Liver (tissue), 9 donors: ENCODE data around the gene MRTFB. TPM values are rescaled to one million over a fixed set of nuclear protein-coding genes. Genes with fewer than 3 reads are reported as not detected.

Source experiments
- DNase-seq: peaks from one replicate; pipeline ENCODE4 v3.0.0-alpha.2; 2017; ENCODE audit warnings: low spot score
- H3K27ac ChIP-seq, 2 donors: one replicate each; pipeline ENCODE4 v1.7.0; 2013; ENCODE audit warnings: inconsistent platforms in 2 of 2, low read length in 2 of 2, control low read depth in 1 of 2, low read depth in 1 of 2, mild to moderate bottlenecking in 1 of 2
- H3K27me3 ChIP-seq, 4 donors: one replicate each; pipeline versions ENCODE4 v1.6.1 to v1.7.0; 2013; ENCODE audit warnings: low read length in 3 of 4, inconsistent platforms in 1 of 4, mild to moderate bottlenecking in 1 of 4, moderate library complexity in 1 of 4; ENCODE audit not compliant: control insufficient read depth in 4 of 4, insufficient read depth in 4 of 4
- H3K36me3 ChIP-seq, 4 donors: one replicate each; pipeline versions ENCODE4 v1.6.1 to v1.7.0; 2013; ENCODE audit warnings: low read length in 3 of 4, mild to moderate bottlenecking in 3 of 4, low read depth in 1 of 4, moderate library complexity in 1 of 4; ENCODE audit not compliant: control insufficient read depth in 4 of 4, insufficient read depth in 3 of 4
- H3K4me1 ChIP-seq, 4 donors: one replicate each; pipeline versions ENCODE4 v1.6.1 to v1.7.0; 2013; ENCODE audit warnings: low read length in 3 of 4, mild to moderate bottlenecking in 3 of 4, moderate library complexity in 1 of 4; ENCODE audit not compliant: control insufficient read depth in 4 of 4, insufficient read depth in 4 of 4
- H3K4me3 ChIP-seq, 3 donors: one replicate each; pipeline versions ENCODE4 v1.6.1 to v1.7.0; 2013; ENCODE audit warnings: low read length in 3 of 3, control low read depth in 1 of 3, low read depth in 1 of 3, mild to moderate bottlenecking in 1 of 3
- H3K9ac ChIP-seq, 2 donors: one replicate each; pipeline ENCODE4 v1.7.0; 2013; ENCODE audit warnings: low read length in 2 of 2, mild to moderate bottlenecking in 2 of 2, moderate library complexity in 2 of 2, control low read depth in 1 of 2, low read depth in 1 of 2
- H3K9me3 ChIP-seq, 4 donors: one replicate each; pipeline versions ENCODE4 v1.6.1 to v1.7.0; 2013; ENCODE audit warnings: low read length in 3 of 4; ENCODE audit not compliant: control insufficient read depth in 4 of 4
- CTCF ChIP-seq: fragments of 150-350 bp; IDR thresholded peaks from 2 replicates; pipeline ENCODE4 v1.5.1; 2017; ENCODE audit warnings: improper control_type of control experiment, low read depth, low read length; ENCODE audit not compliant: missing input control
- EGR1 ChIP-seq, 2 donors: IDR thresholded peaks; 2 replicates each; pipeline ENCODE4 v1.6.1; 2016 to 2018; ENCODE audit warnings: antibody characterized with exemption in 2 of 2, low read depth in 2 of 2
- FOXA1 ChIP-seq: IDR thresholded peaks from 2 replicates; pipeline ENCODE4 v1.6.1; 2016; ENCODE audit warnings: antibody characterized with exemption
- FOXA2 ChIP-seq: IDR thresholded peaks from 2 replicates; pipeline ENCODE4 v1.6.1; 2016; ENCODE audit warnings: antibody characterized with exemption
- GABPA ChIP-seq, 2 donors: IDR thresholded peaks in 1 of 2; conservative IDR thresholded peaks in 1 of 2; 2 replicates each; pipeline ENCODE4 v1.6.1; 2016; ENCODE audit warnings: antibody characterized with exemption in 2 of 2, mild to moderate bottlenecking in 1 of 2, moderate library complexity in 1 of 2
- HNF4A ChIP-seq, 2 donors: conservative IDR thresholded peaks; 2 replicates each; pipeline ENCODE4 v1.6.1; 2016; ENCODE audit warnings: antibody characterized with exemption in 2 of 2, mild to moderate bottlenecking in 2 of 2
- HNF4G ChIP-seq: IDR thresholded peaks from 2 replicates; pipeline ENCODE4 v1.6.1; 2016; ENCODE audit warnings: antibody characterized with exemption
- JUND ChIP-seq, 2 donors: IDR thresholded peaks; 2 replicates each; pipeline ENCODE4 v1.6.1; 2016; ENCODE audit warnings: antibody characterized with exemption in 2 of 2
- NR2F2 ChIP-seq: IDR thresholded peaks from 2 replicates; pipeline ENCODE4 v1.6.1; 2016; ENCODE audit warnings: antibody characterized with exemption
- RAD21 ChIP-seq, 2 donors: IDR thresholded peaks; 2 replicates each; pipeline ENCODE4 v1.6.1; 2016; ENCODE audit warnings: antibody characterized with exemption in 2 of 2, mild to moderate bottlenecking in 2 of 2
- RXRA ChIP-seq, 2 donors: IDR thresholded peaks; 2 replicates each; pipeline ENCODE4 v1.6.1; 2017 to 2018; ENCODE audit warnings: antibody characterized with exemption in 2 of 2, mild to moderate bottlenecking in 1 of 2
- SP1 ChIP-seq: IDR thresholded peaks from 2 replicates; pipeline ENCODE4 v1.6.1; 2018; ENCODE audit warnings: antibody characterized with exemption, mild to moderate bottlenecking
- TAF1 ChIP-seq: conservative IDR thresholded peaks from 2 replicates; pipeline ENCODE4 v1.6.1; 2016; ENCODE audit warnings: antibody characterized with exemption, mild to moderate bottlenecking
- YY1 ChIP-seq: IDR thresholded peaks from 2 replicates; pipeline ENCODE4 v1.6.1; 2016; ENCODE audit warnings: antibody characterized with exemption, mild to moderate bottlenecking
- ZBTB33 ChIP-seq: IDR thresholded peaks from 2 replicates; pipeline ENCODE4 v1.6.1; 2016; ENCODE audit warnings: antibody characterized with exemption
- WGBS: extraction: QIAGEN DNeasy Blood & Tissue Kit; methylation state at CpG from one replicate; pipeline ENCODE4 v1.1.7; 2013; 5-methylcytosine and 5-hydroxymethylcytosine counted together
- polyA plus RNA-seq, 2 donors: library from polyadenylated mRNA; stranded (reverse) in 1 of 2; unstranded in 1 of 2; fragments of 200-250 nt in 1 of 2; fragments of >200 nt in 1 of 2; fragmentation: Nextera tagmentation in 1 of 2; extraction: Ambion mirVana in 1 of 2; gene quantifications; one replicate each; pipeline versions ENCODE4 v1.2.1 to v1.2.3, GENCODE V29; 2013 to 2015
- total RNA-seq, 2 donors: library from RNA; depleted of rRNA; stranded (reverse); fragments of >200 nt; gene quantifications; one replicate each; pipeline ENCODE4 v1.2.3, GENCODE V29; 2014
- TF ChIP-seq, protein P1 (sequence below): IDR thresholded peaks from 2 replicates; pipeline ENCODE4 v1.6.1; 2016; ENCODE audit warnings: antibody characterized with exemption
- TF ChIP-seq, protein P2 (sequence below): IDR thresholded peaks from 2 replicates; pipeline ENCODE4 v1.6.1; 2016; ENCODE audit warnings: antibody characterized with exemption, mild to moderate bottlenecking
- donor health status: healthy.
- donor health status: healthy.
- donor health status: healthy.
- donor health status: healthy.
- donor health status: healthy.

The MRTFB gene
- total and polyA plus RNA-seq, 4 donors: 4.1 to 14.2 (median 5.8) TPM

DNA sequence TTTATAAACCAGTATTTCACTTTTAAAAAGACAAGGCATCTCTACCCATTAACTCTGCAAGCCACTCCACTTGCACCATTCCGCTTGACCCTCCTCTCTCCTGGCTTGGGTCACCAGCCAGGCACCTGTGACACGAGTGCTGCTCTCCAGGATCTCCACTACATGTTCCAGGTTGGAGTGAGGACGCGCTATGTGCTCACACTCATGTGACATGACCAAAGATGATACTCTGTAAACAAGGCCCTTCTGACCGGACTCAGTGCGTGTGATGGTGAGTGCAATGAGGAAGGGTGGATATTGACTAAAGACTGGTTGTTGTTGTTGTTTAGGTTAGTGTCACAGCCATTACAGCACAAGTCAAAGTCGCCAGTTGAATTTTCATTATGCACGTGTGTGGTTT is 192.7 kb downstream of the MRTFB start (continued):
- no peak for TF ChIP-seq CTCF
- TF ChIP-seq HNF4A (conservative IDR thresholded peaks at IDR 0.05): no peak
- TF ChIP-seq, protein P1, sequence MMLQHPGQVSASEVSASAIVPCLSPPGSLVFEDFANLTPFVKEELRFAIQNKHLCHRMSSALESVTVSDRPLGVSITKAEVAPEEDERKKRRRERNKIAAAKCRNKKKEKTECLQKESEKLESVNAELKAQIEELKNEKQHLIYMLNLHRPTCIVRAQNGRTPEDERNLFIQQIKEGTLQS: no peak
- no peak for TF ChIP-seq YY1
- TF ChIP-seq FOXA2: no peak

GRCh38 chr16:14264327-14264943 is 193.3 kb downstream of the MRTFB start:
- no peak overlapping the region for H3K27ac ChIP-seq
- no peak for DNase-seq
- no peak overlapping the region for H3K4me3 ChIP-seq
- no peaks in the 10 kb centered on the region for H3K27me3 ChIP-seq
- H3K4me1 ChIP-seq: no peaks in the 10 kb centered on the region
- no peak for TF ChIP-seq NR2F2
- TF ChIP-seq CTCF: no peak
- no peak for TF ChIP-seq TAF1
- TF ChIP-seq JUND (IDR thresholded peaks at IDR 0.05): no peak
- no peak for TF ChIP-seq HNF4A (conservative IDR thresholded peaks at IDR 0.05)
- no peak for TF ChIP-seq FOXA1
- TF ChIP-seq, protein P2, sequence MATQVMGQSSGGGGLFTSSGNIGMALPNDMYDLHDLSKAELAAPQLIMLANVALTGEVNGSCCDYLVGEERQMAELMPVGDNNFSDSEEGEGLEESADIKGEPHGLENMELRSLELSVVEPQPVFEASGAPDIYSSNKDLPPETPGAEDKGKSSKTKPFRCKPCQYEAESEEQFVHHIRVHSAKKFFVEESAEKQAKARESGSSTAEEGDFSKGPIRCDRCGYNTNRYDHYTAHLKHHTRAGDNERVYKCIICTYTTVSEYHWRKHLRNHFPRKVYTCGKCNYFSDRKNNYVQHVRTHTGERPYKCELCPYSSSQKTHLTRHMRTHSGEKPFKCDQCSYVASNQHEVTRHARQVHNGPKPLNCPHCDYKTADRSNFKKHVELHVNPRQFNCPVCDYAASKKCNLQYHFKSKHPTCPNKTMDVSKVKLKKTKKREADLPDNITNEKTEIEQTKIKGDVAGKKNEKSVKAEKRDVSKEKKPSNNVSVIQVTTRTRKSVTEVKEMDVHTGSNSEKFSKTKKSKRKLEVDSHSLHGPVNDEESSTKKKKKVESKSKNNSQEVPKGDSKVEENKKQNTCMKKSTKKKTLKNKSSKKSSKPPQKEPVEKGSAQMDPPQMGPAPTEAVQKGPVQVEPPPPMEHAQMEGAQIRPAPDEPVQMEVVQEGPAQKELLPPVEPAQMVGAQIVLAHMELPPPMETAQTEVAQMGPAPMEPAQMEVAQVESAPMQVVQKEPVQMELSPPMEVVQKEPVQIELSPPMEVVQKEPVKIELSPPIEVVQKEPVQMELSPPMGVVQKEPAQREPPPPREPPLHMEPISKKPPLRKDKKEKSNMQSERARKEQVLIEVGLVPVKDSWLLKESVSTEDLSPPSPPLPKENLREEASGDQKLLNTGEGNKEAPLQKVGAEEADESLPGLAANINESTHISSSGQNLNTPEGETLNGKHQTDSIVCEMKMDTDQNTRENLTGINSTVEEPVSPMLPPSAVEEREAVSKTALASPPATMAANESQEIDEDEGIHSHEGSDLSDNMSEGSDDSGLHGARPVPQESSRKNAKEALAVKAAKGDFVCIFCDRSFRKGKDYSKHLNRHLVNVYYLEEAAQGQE: no peak
- TF ChIP-seq EGR1 (IDR thresholded peaks at IDR 0.05; ENCODE audit: low read depth in 2 of 2): no peak
- TF ChIP-seq RXRA (IDR thresholded peaks at IDR 0.05): no peak
- no peak for TF ChIP-seq SP1
- no peak for TF ChIP-seq HNF4G
- TF ChIP-seq FOXA2: no peak
- no peak for TF ChIP-seq GABPA (IDR thresholded peaks at IDR 0.05 in 1 of 2, conservative IDR thresholded peaks at IDR 0.05 in 1 of 2)
- no peak for TF ChIP-seq ZBTB33
- TF ChIP-seq RAD21 (IDR thresholded peaks at IDR 0.05): no peak
- no peak overlapping the region for H3K9ac ChIP-seq
- no peaks in the 10 kb centered on the region for H3K9me3 ChIP-seq
- peaks cover 9 to 56% (median 45%) of the 10 kb centered on the region in 4 donors for H3K36me3 ChIP-seq
- 95% methylated on average over 3 of the region's 3 CpGs for WGBS
